Activated CD4-positive, alpha-beta T cell treated with anti-CD3 and anti-CD28 coated beads, Interleukin-2, amount 50 U/mL, for 16 hours (primary cell): ENCODE measurements around the gene PIP5K1B.
"Not testable (repeated sequence)": the region's sequence is repeated elsewhere in the genome, so short reads cannot be mapped to it uniquely, and the experiment has no call there.

Source experiments
- DNase-seq: peaks from one replicate; pipeline ENCODE4 v3.0.0-alpha.2; 2020

PIP5K1B gene

GRCh38 chr9:68704814-68705530 lies at the start of gene PIP5K1B:
TSS of gene PIP5K1B (plus strand) at chr9:68705240. CDS start at chr9:68822615, 117,375 bp downstream.
- peak; percentile 71 for DNase-seq

GRCh38 chr9:68664036-68664435 lies 41.0 kb upstream of the PIP5K1B start:
- DNase-seq = no peak

- DNase-seq = no peak
Observed at GRCh38 chr9:68668127-68668526, 36.9 kb upstream of the PIP5K1B start.

GRCh38 chr9:68669218-68669617 lies 35.8 kb upstream of the PIP5K1B start:
- no peak for DNase-seq

GRCh38 chr9:68672215-68672614 lies 32.8 kb upstream of the PIP5K1B start:
- DNase-seq = no peak

- no peak for DNase-seq
Observed at GRCh38 chr9:68672625-68673024, 32.4 kb upstream of the PIP5K1B start.

GRCh38 chr9:68678430-68678829 lies 26.6 kb upstream of the PIP5K1B start:
- DNase-seq = no peak

GRCh38 chr9:68683433-68683832 lies 21.6 kb upstream of the PIP5K1B start:
- DNase-seq = peak; percentile 9

GRCh38 chr9:68685213-68685612 lies 19.8 kb upstream of the PIP5K1B start:
- DNase-seq = no peak

- DNase-seq = peak; percentile 45
Observed at GRCh38 chr9:68685770-68686169, 19.3 kb upstream of the PIP5K1B start.

- no peak for DNase-seq
Observed at GRCh38 chr9:68690088-68690487, 15.0 kb upstream of the PIP5K1B start.

GRCh38 chr9:68692519-68692918 lies 12.5 kb upstream of the PIP5K1B start:
- DNase-seq = no peak

- DNase-seq = no peak
Observed at GRCh38 chr9:68694125-68694524, 10.9 kb upstream of the PIP5K1B start.

GRCh38 chr9:68697851-68698250 lies 7.2 kb upstream of the PIP5K1B start:
- no peak for DNase-seq

GRCh38 chr9:68698943-68699509 lies 6.0 kb upstream of the PIP5K1B start:
- DNase-seq = no peak

GRCh38 chr9:68699625-68700024 lies 5.4 kb upstream of the PIP5K1B start:
- not testable (repeated sequence) for DNase-seq

GRCh38 chr9:68702493-68702892 lies 2.5 kb upstream of the PIP5K1B start:
- DNase-seq = no peak

- no peak for DNase-seq
Observed at GRCh38 chr9:68703672-68704071, 1.4 kb upstream of the PIP5K1B start.

GRCh38 chr9:68704498-68704813 lies 584 bp upstream of the PIP5K1B start:
- DNase-seq = no peak

GRCh38 chr9:68705531-68706362 lies 707 bp downstream of the PIP5K1B start:
- peak; percentile 2 for DNase-seq

GRCh38 chr9:68706363-68707201 lies 1.5 kb downstream of the PIP5K1B start:
- no peak for DNase-seq

GRCh38 chr9:68707801-68708488 lies 2.9 kb downstream of the PIP5K1B start:
- no peak for DNase-seq
